ENCODE measurements around the gene CWC25. TPM values are rescaled to one million over a fixed set of nuclear protein-coding genes. Genes with fewer than 3 reads are reported as not detected.

CWC25 gene
- total and polyA plus RNA-seq, 2 of the 13 experiments (the other 11 are each of a cell fraction or from before 2014, with no cell fraction given) = 15.6 to 22.7 TPM

DNA sequence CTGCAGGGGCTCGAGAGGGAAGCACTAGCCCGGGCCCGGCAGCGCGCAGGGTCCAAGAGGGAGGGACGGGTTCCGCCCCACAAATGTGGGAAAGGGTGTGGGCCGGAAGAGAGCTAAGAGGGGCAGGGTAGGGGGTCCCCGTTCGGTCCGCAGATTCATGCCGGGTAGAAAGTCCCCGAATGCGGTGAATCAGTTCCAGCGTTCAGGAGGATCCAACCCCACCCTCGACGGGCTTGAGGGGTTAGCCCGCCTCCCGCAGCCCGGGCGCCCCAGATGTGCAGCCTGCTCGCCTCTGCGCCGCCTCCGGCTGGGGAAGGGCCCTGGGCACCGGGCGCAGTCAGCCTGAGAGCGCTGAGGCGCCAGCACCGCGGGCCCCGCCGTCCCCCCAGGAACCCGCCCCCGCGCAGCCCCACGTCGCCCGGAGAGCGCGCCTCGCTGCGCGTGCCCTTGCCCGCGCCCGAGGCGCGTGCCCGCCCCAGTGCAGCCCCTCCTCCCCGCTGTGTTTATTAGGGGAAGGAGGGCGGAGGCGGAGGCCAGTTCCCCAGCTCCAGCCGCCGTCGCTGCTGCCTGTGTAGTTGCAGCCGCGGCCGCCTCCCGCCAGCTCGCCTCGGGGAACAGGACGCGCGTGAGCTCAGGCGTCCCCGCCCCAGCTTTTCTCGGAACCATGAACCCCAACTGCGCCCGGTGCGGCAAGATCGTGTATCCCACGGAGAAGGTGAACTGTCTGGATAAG lies 44.6 kb upstream of the CWC25 start, which contains the start of gene LASP1 (continued):
- TF ChIP-seq SP1 (IDR thresholded peaks at IDR 0.05) (no peak), SP1 (CRISPR knock-in tag; IDR thresholded peaks at IDR 0.05) (peak; percentile 66), ZNF713 (CRISPR knock-in tag; IDR thresholded peaks at IDR 0.05) (no peak), ELF1 (CRISPR knock-in tag; IDR thresholded peaks at IDR 0.05) (peak; percentile 30; the same call in 1 of the 2 replicates), IRF2 (CRISPR knock-in tag; IDR thresholded peaks at IDR 0.05) (peak; percentile 47; the same call in 1 of the 2 replicates), SP140L (CRISPR knock-in tag; IDR thresholded peaks at IDR 0.05; ENCODE audit: borderline replicate concordance) (no peak), SYNCRIP (IDR thresholded peaks at IDR 0.05; ENCODE audit: insufficient read depth, low read depth, low read length) (no peak), TCF7 (IDR thresholded peaks at IDR 0.05; ENCODE audit: low read depth) (no peak), ZFP37 (CRISPR knock-in tag; IDR thresholded peaks at IDR 0.05; ENCODE audit: borderline replicate concordance) (peak; percentile 79; the same call in 1 of the 2 replicates), HOXA3 (CRISPR knock-in tag; IDR thresholded peaks at IDR 0.05) (peak; percentile 29), CENPX (CRISPR knock-in tag; IDR thresholded peaks at IDR 0.05) (no peak), GABPB1 (CRISPR knock-in tag; IDR thresholded peaks at IDR 0.05) (peak; percentile 76)
- TF ChIP-seq, protein P1, sequence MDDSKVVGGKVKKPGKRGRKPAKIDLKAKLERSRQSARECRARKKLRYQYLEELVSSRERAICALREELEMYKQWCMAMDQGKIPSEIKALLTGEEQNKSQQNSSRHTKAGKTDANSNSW (CRISPR knock-in tag; IDR thresholded peaks at IDR 0.05; ENCODE audit: borderline replicate concordance) = no peak
- TF ChIP-seq, protein P2, sequence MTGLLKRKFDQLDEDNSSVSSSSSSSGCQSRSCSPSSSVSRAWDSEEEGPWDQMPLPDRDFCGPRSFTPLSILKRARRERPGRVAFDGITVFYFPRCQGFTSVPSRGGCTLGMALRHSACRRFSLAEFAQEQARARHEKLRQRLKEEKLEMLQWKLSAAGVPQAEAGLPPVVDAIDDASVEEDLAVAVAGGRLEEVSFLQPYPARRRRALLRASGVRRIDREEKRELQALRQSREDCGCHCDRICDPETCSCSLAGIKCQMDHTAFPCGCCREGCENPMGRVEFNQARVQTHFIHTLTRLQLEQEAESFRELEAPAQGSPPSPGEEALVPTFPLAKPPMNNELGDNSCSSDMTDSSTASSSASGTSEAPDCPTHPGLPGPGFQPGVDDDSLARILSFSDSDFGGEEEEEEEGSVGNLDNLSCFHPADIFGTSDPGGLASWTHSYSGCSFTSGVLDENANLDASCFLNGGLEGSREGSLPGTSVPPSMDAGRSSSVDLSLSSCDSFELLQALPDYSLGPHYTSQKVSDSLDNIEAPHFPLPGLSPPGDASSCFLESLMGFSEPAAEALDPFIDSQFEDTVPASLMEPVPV (CRISPR knock-in tag; IDR thresholded peaks at IDR 0.05) = peak; percentile 73
- TF ChIP-seq, protein P3, sequence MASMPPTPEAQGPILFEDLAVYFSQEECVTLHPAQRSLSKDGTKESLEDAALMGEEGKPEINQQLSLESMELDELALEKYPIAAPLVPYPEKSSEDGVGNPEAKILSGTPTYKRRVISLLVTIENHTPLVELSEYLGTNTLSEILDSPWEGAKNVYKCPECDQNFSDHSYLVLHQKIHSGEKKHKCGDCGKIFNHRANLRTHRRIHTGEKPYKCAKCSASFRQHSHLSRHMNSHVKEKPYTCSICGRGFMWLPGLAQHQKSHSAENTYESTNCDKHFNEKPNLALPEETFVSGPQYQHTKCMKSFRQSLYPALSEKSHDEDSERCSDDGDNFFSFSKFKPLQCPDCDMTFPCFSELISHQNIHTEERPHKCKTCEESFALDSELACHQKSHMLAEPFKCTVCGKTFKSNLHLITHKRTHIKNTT (CRISPR knock-in tag; IDR thresholded peaks at IDR 0.05) = no peak
- TF ChIP-seq, protein P4, sequence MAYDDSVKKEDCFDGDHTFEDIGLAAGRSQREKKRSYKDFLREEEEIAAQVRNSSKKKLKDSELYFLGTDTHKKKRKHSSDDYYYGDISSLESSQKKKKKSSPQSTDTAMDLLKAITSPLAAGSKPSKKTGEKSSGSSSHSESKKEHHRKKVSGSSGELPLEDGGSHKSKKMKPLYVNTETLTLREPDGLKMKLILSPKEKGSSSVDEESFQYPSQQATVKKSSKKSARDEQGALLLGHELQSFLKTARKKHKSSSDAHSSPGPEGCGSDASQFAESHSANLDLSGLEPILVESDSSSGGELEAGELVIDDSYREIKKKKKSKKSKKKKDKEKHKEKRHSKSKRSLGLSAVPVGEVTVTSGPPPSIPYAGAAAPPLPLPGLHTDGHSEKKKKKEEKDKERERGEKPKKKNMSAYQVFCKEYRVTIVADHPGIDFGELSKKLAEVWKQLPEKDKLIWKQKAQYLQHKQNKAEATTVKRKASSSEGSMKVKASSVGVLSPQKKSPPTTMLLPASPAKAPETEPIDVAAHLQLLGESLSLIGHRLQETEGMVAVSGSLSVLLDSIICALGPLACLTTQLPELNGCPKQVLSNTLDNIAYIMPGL (CRISPR knock-in tag; IDR thresholded peaks at IDR 0.05; ENCODE audit: borderline replicate concordance in 1 of 2, low read depth in 1 of 2) = peak; percentile 68 to 95
- TF ChIP-seq, protein P5, sequence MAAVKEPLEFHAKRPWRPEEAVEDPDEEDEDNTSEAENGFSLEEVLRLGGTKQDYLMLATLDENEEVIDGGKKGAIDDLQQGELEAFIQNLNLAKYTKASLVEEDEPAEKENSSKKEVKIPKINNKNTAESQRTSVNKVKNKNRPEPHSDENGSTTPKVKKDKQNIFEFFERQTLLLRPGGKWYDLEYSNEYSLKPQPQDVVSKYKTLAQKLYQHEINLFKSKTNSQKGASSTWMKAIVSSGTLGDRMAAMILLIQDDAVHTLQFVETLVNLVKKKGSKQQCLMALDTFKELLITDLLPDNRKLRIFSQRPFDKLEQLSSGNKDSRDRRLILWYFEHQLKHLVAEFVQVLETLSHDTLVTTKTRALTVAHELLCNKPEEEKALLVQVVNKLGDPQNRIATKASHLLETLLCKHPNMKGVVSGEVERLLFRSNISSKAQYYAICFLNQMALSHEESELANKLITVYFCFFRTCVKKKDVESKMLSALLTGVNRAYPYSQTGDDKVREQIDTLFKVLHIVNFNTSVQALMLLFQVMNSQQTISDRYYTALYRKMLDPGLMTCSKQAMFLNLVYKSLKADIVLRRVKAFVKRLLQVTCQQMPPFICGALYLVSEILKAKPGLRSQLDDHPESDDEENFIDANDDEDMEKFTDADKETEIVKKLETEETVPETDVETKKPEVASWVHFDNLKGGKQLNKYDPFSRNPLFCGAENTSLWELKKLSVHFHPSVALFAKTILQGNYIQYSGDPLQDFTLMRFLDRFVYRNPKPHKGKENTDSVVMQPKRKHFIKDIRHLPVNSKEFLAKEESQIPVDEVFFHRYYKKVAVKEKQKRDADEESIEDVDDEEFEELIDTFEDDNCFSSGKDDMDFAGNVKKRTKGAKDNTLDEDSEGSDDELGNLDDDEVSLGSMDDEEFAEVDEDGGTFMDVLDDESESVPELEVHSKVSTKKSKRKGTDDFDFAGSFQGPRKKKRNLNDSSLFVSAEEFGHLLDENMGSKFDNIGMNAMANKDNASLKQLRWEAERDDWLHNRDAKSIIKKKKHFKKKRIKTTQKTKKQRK (IDR thresholded peaks at IDR 0.05; ENCODE audit: low read length) = no peak
- TF ChIP-seq, protein P6, sequence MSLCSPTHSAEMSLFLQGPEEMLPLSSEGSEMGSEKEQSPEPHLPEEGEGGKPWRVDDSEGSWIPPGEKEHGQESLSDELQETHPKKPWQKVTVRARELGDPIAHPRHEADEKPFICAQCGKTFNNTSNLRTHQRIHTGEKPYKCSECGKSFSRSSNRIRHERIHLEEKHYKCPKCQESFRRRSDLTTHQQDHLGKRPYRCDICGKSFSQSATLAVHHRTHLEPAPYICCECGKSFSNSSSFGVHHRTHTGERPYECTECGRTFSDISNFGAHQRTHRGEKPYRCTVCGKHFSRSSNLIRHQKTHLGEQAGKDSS (CRISPR knock-in tag; IDR thresholded peaks at IDR 0.05; ENCODE audit: borderline replicate concordance, low read depth) = no peak
- TF ChIP-seq, protein P7, sequence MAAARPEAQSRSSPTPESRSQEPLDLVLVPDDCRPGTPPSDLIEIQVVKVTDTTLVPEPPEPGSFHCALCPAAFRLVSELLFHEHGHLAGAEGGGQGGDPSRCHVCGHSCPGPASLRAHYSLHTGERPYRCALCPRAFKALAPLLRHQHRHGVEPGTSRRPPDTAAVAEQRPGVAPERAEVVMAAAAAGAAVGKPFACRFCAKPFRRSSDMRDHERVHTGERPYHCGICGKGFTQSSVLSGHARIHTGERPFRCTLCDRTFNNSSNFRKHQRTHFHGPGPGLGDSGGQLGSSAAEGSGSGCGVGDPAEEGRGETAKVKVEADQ (CRISPR knock-in tag; IDR thresholded peaks at IDR 0.05; ENCODE audit: borderline replicate concordance) = no peak

Measured in HepG2 (cell line).